GM19099 (cell line): ENCODE results near the gene ZNF407.

Experiments
- POLR2A ChIP-seq: IDR thresholded peaks from 3 replicates; pipeline ENCODE4 v1.6.1; 2011; ENCODE audit warnings: low read depth; ENCODE audit not compliant: insufficient read length; ENCODE audit errors: extremely low read depth

ZNF407 gene

DNA sequence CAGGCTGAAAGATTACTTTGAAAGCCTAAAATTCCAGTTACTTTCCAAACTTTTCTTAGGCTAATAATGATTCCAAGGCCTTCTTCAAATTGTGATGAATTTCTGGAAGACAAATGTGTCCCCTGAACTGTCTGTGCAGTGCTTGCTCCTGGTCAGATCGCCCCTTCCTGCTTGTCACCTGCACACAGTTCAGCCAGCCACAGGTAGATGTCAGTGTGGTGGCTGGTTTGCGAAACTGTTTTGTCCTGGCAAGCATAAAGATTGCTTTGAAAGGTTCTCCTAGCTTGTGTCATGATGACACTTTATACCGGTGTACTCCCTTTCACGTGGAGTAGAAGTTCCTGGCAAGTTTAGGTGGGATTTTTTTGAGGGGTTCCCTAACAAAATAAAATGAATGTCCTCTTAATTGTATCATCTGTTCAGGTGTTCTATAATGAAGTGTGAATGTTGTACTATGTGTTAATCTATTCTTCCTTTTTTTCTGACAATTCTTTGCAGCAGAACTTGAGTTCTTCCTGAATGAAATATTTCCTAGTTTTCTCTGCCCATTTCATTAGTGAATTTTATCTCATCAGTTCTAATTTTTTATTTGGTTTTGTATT, 298.8 kb downstream of the ZNF407 start:
- no peak for TF ChIP-seq POLR2A

DNA sequence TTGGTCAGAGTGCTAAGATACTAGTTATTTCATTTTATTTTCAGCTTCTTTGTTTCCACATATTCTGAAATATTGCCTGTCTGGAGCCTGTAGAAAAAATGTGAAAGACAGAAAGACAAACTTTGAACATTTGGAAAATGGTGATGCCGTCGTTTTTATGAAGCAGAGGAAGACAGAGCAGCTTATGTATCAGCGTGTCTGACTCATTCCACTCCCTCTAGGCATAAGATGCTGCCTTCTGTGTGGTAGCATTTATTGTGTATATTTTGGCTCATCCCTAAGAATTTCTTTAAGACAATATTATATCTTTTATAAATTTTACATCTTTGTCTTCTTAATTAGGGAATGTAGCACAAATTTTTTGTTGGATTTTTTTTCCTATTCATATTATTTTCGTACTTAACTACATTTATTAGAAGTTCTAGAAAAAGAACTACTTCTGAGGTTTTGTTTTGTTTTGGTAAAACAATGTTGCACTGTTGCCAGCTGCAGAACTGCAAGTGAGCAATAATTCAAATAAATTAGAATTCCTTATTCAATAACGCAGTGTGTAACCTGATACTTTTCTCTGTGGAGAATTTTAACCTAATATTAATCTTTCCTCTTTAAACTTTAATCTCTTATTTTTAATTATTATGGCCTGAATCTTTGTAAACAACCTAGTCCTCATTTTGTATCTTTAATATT, 300.4 kb downstream of the ZNF407 start:
- no peak for TF ChIP-seq POLR2A

GRCh38 chr18:74898965-74899364, 301.3 kb downstream of the ZNF407 start:
- TF ChIP-seq POLR2A = no peak

DNA sequence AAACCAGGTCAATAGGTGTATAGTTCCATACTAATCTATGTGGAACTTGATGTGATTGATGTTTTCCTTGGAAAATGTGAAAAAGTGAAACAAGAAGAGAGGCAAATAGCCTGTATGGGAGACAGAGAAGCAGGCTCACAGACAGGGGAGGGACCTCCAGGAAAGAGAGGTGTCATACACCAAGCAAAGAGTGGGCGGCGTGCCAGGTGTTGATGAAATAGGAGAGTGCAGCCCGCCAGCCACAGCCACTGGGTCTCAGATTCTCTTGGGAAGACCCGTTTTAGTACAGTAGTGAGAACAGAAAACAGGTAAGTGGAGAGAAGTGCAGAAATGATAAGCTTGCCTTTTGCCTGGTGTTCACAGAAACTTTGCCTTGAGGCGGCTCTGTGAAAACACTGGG, 301.9 kb downstream of the ZNF407 start:
- TF ChIP-seq POLR2A = no peak

DNA sequence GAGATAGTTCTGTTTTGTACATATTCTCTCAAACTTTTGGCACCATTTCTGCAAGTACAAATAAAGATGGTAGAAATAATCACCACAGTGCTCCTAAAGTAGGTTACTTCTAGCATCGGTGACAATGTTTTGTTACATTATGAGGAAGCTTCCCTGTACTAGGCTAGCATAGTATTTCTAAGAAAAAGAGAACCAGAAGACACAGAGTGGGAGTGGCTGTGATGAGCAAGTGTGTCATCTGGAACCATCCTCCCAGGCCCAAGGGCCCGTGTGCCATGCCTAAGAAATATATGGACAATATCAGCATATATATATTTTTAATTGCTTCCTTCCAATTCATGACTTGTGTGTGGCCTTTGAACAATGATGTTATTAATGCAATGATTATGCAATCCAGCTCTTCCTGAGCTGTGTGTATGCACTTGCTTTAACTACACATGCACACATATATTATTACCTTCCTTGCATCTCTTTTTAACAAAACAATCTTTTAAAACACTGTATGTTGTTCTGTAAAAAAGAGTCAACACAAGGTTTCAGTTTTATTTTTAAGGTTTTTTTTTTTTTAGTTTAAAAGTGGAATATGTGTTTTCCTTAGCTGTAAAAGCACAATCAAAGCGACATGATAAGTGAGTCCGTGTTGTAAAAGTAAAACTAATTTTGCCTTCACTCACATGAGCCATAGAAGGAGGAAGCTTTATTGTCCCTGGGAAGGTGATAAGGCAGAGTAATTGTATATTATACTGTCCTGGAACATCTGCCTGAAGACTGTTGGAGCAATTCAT, 303.9 kb downstream of the ZNF407 start:
- no peak for TF ChIP-seq POLR2A

DNA sequence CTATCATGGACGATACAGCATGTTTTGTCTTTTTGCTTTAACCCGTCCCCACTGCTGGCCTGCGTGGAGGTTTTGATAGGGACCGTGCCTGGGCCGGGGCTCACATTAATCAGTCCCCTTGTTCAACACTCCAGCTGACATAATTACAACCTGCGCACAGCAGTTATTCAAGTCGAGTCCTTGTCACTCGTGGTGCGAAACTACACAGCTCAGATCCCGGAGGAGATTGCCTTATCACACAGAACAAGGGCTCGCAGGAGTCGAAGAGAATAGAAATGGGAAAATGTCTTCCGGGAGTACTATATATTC, 304.4 kb downstream of the ZNF407 start:
- TF ChIP-seq POLR2A = no peak

DNA sequence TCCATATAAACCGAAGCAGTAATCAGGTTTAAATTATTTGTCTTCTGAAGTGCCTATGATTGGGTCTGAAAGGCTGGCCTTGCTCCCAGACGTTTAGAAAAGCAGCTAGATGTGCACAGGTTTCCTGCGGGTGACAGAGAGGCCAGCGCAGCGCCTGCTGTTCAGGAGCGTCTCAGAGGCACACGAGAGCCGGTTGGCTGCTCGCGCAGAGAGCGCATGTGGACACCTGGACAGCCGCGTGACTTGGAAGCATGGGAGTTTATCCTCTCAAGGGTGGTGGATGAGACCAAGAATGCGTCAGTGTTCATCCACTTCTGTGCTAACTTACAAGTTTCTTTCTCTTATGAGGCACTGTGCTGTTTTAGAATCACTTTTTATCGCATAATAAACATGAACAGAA, 307.6 kb downstream of the ZNF407 start:
- TF ChIP-seq POLR2A = no peak

DNA sequence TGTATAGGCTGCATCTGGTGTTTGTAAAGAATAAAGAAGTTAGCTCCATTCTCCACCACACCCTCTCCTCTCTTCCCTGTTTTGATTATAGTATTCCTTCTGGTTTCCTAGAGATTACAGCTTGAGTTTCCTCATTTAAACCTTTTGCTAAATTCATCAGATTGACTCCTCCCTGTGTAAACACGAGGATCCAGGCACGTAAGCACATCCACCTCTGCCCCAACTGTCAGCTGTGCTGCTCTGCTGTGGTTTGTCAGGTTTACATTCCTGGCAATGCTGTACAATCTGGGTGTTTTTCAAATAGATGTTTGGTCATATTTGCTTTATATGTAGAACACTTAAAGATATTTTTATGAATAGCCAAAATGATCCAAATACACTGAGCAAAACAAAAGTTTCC, 308.5 kb downstream of the ZNF407 start:
- TF ChIP-seq POLR2A = no peak

DNA sequence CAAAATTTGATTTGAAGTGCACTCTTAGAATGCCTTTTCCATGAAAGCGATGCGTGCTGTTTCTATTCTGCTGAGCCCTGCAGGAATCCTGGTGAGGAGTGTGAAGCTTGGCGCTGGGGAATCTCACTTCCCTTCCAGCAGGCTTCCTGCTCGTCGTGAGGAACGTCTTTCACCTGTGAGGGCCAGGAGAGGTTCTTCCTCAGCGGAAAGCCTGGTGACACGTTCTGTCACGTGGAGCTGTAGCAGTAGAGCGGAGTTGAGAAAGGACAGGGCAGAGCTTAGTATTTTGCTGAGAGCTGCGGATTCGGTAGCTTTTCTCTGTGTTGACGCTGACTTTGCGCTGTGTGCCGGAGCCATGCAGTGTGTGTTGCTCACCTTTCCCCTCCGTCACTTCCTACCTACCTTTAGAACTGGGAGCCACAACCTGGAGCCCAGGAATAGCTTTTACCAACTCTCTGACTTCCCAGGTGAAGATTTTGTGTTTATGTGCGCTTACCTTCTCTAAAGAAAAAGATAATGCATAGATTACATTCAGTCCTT, 316.5 kb downstream of the ZNF407 start:
- no peak for TF ChIP-seq POLR2A

DNA sequence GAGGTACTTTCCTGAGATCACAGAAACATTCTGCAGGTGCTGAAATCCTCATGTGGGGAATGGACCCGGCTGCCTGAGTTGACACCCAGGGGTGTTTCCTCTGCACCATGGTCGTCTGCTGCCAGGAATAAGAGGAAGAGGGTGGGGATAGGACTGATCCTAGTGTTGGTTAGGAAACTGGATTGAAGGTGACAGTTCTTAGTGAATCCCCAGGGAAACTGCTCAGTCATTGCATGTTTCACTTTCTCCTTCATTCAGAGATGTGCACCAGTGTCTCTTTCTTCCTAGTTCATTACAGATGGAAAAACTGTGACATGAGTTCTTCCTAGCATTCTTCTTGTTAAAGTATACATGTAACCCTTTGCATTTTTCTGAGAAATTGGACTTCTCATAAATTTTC, 317.0 kb downstream of the ZNF407 start:
- no peak for TF ChIP-seq POLR2A

DNA sequence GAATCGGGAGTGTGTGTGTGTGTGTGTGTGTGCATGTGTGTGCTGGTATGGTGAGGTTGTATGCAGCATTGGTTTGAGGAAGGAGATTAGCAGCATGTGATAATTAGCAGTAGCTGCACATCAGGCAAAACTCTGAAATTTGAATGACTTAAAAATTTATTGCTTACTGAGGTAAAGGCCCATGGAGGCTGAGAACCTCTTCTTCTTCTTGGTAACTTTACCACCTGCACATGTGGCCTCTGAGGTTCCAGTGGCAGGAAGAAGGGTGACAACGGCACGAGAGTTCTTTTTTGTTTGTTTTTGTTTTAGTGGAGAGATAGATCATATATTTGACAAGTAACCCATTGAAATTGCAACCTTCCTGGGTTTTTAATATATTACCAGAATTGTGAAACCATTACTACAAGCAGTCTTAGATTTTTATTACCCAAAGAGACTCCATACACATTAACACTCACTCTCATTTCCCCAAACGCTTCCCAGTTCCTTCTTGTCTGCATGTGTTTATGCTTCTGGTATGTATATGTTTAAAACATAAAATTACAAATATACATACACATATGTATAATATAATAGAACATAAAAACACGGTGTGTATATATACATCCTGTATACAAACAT, 319.2 kb downstream of the ZNF407 start:
- no peak for TF ChIP-seq POLR2A

DNA sequence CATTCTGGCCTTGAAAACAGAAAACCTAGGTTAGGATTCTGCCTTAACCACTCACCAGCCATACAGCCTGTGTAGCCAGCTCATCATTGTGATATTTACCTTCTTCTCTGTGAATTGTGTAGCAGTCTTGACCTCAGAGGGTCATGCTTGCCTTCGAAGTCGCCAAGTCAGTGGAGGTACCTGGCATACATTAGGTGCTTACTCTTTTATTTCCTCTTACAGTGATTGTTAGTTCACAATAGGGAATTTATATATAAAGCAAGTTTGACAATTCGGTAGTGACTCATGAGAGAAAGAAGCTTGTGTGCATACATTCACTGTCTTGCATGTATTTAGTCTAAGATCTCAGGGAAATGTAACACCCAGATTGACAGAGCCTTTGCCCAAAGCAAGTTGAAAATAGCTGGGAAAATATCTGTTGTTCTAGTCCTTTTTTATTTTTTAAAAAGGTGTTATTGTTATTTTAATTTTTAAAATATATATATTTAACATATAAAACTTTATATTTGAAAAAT, 320.7 kb downstream of the ZNF407 start:
- no peak for TF ChIP-seq POLR2A

DNA sequence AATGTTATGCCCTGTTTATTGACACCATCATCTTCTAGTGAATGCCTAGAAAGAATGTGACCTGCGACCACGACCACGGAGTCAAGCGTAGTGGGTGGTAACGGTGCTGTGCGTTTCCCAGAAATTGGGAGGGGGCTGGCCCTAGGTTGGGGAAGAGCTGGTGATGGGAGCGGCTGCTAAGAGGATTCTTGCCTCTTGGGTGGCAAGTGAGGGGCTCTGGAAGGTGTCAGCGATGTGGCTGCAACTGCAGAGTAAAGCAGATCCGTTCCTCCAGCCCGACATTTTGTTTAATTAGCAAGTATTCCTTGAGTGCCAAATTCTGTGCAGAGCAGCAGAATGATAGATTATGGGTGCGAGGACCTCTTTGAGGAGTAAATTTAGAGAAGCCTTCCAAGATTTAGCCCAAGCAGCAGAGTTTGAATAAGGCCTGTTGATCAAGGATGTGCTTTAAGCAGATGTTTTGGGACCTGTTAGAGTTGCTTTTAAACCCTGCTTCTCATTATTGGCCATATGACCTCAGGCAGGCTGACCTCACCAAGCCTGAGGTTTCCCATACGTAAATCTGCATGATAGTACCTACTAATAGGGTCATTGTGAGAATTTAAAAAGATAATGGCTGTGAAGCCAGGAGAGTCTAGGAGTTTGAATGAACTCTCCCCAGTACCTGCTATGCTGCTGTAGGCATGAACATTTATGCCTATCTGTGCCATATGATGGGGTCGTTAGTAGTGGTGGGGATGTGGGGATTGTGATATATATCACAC, 323.6 kb downstream of the ZNF407 start:
- no peak for TF ChIP-seq POLR2A

DNA sequence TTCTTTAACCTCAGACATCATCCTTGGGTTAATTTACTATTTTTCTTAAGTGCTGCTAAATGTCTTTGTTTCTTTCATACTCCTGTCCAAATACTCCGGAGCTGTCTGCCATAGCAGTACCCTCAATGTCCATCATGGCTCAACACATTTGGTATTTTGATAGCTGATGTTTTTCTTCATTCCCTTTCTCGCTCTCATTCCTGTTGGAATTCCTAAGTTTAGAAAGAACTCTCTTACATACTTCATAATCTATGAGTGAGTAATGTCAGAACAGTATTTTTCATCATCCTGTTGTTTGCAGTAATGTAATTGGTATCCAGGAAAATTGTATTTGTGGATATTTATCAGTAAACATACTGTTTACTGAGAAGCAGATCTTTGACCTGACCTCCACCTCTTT, 328.4 kb downstream of the ZNF407 start:
- no peak for TF ChIP-seq POLR2A

DNA sequence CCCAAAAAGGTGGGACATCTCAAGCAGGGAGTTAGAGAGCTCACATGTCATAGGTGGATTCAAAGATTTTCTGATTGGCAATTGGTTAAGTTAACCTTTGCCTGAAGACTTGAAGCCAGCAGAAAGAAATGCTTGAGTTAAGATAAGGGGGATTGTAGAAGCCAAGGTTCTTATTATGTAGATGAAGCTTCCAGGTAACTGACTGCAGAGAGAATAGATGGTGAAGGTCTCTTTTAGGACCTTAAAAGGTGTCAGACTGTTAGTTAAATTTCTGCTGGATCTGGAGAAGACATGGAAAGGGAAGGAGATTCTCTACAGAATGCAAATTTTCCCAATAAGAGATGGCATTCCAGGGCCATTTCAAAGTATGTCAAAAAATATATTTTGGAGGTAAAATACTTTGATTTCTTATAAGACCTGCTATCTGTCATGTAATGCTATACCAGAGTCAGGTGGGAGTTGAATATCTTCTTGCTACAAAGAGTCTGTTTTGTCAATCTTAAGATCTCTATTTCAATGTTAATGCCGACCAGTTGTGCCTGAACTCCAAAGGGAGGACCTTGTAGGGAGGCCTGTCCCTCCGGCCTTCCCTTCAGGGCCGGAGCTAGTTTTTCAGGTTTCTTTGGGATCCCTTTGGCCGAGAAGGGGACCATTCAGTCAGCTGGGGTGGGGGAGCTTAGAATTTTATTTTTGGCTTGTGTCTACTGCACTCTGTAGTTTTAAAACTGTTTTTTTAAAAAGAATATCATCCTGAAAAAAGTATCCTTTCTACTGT, 330.7 kb downstream of the ZNF407 start:
- TF ChIP-seq POLR2A = no peak

- no peak for TF ChIP-seq POLR2A
Measured at GRCh38 chr18:74929110-74929509, 331.4 kb downstream of the ZNF407 start.
